Calu3 (cell line): Measurements from ENCODE around the gene CDYL. TPM values are rescaled to one million over a fixed set of nuclear protein-coding genes. Genes with fewer than 3 reads are reported as not detected.

Source experiments
- BruUV-seq: library from RNA; stranded (reverse); fragments of 400-500 nt; replicated peaks from 2 replicates; lab custom pipeline; 2021; lab: Mats Ljungman, UMichigan
- CTCF ChIA-PET: fragments of 300-600 bp; sonication (Branson Sonifier 250); formaldehyde crosslinking; loops from one replicate; lab custom pipeline; 2022; ENCODE audit warnings: antibody characterized with exemption; lab: Charles Lee
- DNase-seq: peaks from one replicate; pipeline ENCODE4 v3.0.0; 2022
- H3K27ac Mint-ChIP-seq: one replicate; pipeline ENCODE4 v1.8.0; 2022; ENCODE audit warnings: mixed read lengths; ENCODE audit not compliant: unreplicated experiment
- H3K27me3 Mint-ChIP-seq: one replicate; pipeline ENCODE4 v1.8.0; 2022; ENCODE audit warnings: mixed read lengths; ENCODE audit not compliant: unreplicated experiment
- H3K36me3 Mint-ChIP-seq: one replicate; pipeline ENCODE4 v1.8.0; 2022; ENCODE audit warnings: mild to moderate bottlenecking, moderate library complexity, mixed read lengths; ENCODE audit not compliant: insufficient read depth, unreplicated experiment
- H3K4me1 Mint-ChIP-seq: one replicate; pipeline ENCODE4 v1.8.0; 2022; ENCODE audit warnings: mild to moderate bottlenecking, low read depth, mixed read lengths; ENCODE audit not compliant: unreplicated experiment
- H3K4me3 Mint-ChIP-seq: one replicate; pipeline ENCODE4 v1.8.0; 2022; ENCODE audit warnings: mild to moderate bottlenecking, low read depth, moderate library complexity, mixed read lengths; ENCODE audit not compliant: unreplicated experiment
- H3K9me3 Mint-ChIP-seq: one replicate; pipeline ENCODE4 v1.8.0; 2022; ENCODE audit warnings: low read depth, mixed read lengths; ENCODE audit not compliant: unreplicated experiment
- intact Hi-C: fragments of 100-400 bp; cut with micrococcal nuclease; formaldehyde crosslinking; loops from one replicate; pipeline ENCODE4 v1.10.0; 2022; ENCODE audit not compliant: unreplicated experiment
- total RNA-seq: library from RNA; stranded (reverse); gene quantifications from 2 replicates; pipeline ENCODE4 v1.2.3, GENCODE V29; 2022
- TF ChIP-seq, protein P1 (sequence below): fragments of 200-600 bp; IDR thresholded peaks from one replicate; pipeline ENCODE4 v1.8.0; 2022; ENCODE audit warnings: antibody characterized with exemption; ENCODE audit not compliant: unreplicated experiment

CDYL gene
- total RNA-seq, 1 experiment from 2014 or later: 48.9 TPM

GRCh38 chr6:4788482-4788881 is 12.3 kb downstream of the CDYL start:
- CTCF ChIA-PET: no interaction called here
- TF ChIP-seq, protein P1, sequence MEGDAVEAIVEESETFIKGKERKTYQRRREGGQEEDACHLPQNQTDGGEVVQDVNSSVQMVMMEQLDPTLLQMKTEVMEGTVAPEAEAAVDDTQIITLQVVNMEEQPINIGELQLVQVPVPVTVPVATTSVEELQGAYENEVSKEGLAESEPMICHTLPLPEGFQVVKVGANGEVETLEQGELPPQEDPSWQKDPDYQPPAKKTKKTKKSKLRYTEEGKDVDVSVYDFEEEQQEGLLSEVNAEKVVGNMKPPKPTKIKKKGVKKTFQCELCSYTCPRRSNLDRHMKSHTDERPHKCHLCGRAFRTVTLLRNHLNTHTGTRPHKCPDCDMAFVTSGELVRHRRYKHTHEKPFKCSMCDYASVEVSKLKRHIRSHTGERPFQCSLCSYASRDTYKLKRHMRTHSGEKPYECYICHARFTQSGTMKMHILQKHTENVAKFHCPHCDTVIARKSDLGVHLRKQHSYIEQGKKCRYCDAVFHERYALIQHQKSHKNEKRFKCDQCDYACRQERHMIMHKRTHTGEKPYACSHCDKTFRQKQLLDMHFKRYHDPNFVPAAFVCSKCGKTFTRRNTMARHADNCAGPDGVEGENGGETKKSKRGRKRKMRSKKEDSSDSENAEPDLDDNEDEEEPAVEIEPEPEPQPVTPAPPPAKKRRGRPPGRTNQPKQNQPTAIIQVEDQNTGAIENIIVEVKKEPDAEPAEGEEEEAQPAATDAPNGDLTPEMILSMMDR: no peak
- Mint-ChIP-seq H3K27ac (no peak overlapping the region), H3K4me3 (no peak overlapping the region), H3K4me1 (peaks cover 11% of the 10 kb centered on the region), H3K36me3 (no peaks in the 10 kb centered on the region), H3K27me3 (no peaks in the 10 kb centered on the region), H3K9me3 (no peaks in the 10 kb centered on the region)
- no peak for DNase-seq
- intact Hi-C loops: no loop called here
- BruUV-seq: no TSS peak

DNA sequence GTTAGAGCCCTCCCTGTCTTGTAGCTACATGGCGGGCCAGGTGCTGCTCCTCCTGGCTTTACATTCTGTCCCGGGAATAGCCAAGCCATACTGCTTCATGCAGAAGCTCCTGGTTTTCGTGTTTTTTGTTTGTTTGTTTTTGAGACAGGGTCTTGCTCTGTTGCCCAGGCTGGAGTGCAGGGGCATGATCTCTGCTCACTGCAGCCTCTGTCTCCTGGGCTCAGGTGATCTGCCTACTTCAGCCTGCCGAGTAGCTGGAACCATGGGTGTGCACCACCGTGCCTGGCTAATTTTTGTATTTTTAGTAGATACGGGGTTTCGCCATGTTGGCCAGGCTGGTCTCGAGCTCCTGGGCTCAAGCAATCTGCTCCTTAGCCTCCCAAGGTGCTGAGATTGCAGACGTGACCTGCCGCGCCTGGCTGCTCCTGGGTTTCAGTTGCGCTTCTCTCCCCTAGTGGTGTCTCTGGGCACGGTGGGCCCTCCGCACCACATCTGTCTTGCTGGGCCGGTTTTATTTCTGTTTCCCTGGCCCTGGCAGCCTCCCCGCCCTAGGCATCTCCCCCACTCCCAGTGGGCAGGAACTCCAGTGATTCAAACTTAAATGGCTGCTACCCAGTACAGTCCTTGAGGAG is 12.9 kb downstream of the CDYL start:
- Mint-ChIP-seq H3K27ac (no peak overlapping the region), H3K36me3 (no peaks in the 10 kb centered on the region), H3K9me3 (no peaks in the 10 kb centered on the region), H3K4me3 (no peak overlapping the region), H3K4me1 (peaks cover 11% of the 10 kb centered on the region), H3K27me3 (no peaks in the 10 kb centered on the region)
- CTCF ChIA-PET: no interaction called here
- BruUV-seq: no TSS peak
- intact Hi-C loops: no loop called here
- DNase-seq: no peak
- TF ChIP-seq, protein P1: no peak

DNA sequence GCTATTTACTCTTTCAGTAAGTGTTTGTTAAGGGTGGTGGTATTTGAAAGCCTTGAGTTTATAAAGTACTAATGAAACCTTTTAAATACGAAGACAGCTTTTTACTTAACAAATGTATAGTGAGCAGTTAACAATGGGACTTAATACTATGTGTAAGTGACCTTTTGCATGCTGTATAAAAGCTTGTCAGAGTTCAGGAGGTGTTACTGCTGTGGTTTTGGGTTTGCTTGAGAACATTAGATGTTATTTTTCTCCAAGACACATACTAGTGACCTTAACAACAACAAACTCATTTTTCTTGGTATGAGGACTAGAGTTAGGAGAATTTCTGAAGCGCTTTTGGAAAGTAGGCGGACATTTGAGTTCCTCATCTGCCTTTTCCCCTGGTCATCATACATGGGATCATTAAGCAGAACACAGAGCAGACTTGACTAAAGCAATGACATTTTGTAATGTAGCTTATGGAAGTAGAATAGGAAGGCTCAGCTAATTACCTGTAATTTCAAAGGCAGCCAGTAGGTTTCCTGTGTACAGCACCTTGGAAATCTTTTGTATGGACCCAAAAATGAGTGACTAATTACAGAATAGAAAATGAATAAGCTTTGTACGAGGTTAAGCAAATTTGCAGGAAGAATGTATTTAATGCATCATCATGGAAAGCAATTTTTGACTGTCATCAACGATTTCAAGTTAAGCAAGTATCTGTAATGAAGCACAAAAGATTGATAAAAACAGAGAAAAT is 14.1 kb downstream of the CDYL start:
- Mint-ChIP-seq H3K9me3 (no peaks in the 10 kb centered on the region), H3K27ac (no peak overlapping the region), H3K36me3 (no peaks in the 10 kb centered on the region), H3K4me3 (no peak overlapping the region), H3K27me3 (no peaks in the 10 kb centered on the region), H3K4me1 (peaks cover 11% of the 10 kb centered on the region)
- intact Hi-C loops: no loop called here
- TF ChIP-seq, protein P1: no peak
- BruUV-seq: no TSS peak
- DNase-seq: no peak
- CTCF ChIA-PET: no interaction called here

- H3K36me3 Mint-ChIP-seq: no peaks in the 10 kb centered on the region
- no TSS peak for BruUV-seq
- CTCF ChIA-PET: no interaction called here
Observed at GRCh38 chr6:4794140-4794707, 18.0 kb downstream of the CDYL start.

More at GRCh38 chr6:4794140-4794707, 18.0 kb downstream of the CDYL start:
- Mint-ChIP-seq H3K9me3 (no peaks in the 10 kb centered on the region), H3K4me1 (peaks cover 19% of the 10 kb centered on the region), H3K27ac (no peak overlapping the region), H3K4me3 (no peak overlapping the region), H3K27me3 (no peaks in the 10 kb centered on the region)
- TF ChIP-seq, protein P1: no peak
- intact Hi-C loops: no loop called here
- DNase-seq: no peak
